Mesothelial cell of epicardium (in vitro differentiated cells): Measurements from ENCODE around the gene JAML. TPM values are rescaled to one million over a fixed set of nuclear protein-coding genes. Genes with fewer than 3 reads are reported as not detected.

Experiments used
- DNase-seq, 2 experiments: peaks; one replicate each; pipeline ENCODE4 v3.0.0; 2021; ENCODE audit warnings: low spot score in 2 of 2; ENCODE audit not compliant: unreplicated experiment in 2 of 2
- H3K27ac Mint-ChIP-seq: 2 replicates; pipeline ENCODE4 v1.8.0; 2021; ENCODE audit warnings: mixed read lengths
- H3K27me3 Mint-ChIP-seq: 2 replicates; pipeline ENCODE4 v1.8.0; 2021; ENCODE audit warnings: low read depth, mixed read lengths
- H3K36me3 Mint-ChIP-seq: 2 replicates; pipeline ENCODE4 v1.8.0; 2021; ENCODE audit warnings: mixed read lengths
- H3K4me1 Mint-ChIP-seq: 2 replicates; pipeline ENCODE4 v1.8.0; 2021; ENCODE audit warnings: mixed read lengths
- H3K4me3 Mint-ChIP-seq: 2 replicates; pipeline ENCODE4 v1.8.0; 2021; ENCODE audit warnings: mild to moderate bottlenecking, moderate library complexity, mixed read lengths
- H3K9me3 Mint-ChIP-seq: 2 replicates; pipeline ENCODE4 v1.8.0; 2021; ENCODE audit warnings: mixed read lengths
- total RNA-seq: library from RNA; stranded (reverse); gene quantifications from 3 replicates; pipeline ENCODE4 v1.2.1, GENCODE V29; 2021
- TF ChIP-seq, protein P1 (sequence below): fragments of 200-600 bp; sonication (generic); IDR thresholded peaks from one replicate; pipeline ENCODE4 v1.5.0; 2021; ENCODE audit warnings: antibody characterized with exemption; ENCODE audit not compliant: unreplicated experiment

JAML gene
- total RNA-seq, 1 donor from 2014 or later, result not detected

DNA sequence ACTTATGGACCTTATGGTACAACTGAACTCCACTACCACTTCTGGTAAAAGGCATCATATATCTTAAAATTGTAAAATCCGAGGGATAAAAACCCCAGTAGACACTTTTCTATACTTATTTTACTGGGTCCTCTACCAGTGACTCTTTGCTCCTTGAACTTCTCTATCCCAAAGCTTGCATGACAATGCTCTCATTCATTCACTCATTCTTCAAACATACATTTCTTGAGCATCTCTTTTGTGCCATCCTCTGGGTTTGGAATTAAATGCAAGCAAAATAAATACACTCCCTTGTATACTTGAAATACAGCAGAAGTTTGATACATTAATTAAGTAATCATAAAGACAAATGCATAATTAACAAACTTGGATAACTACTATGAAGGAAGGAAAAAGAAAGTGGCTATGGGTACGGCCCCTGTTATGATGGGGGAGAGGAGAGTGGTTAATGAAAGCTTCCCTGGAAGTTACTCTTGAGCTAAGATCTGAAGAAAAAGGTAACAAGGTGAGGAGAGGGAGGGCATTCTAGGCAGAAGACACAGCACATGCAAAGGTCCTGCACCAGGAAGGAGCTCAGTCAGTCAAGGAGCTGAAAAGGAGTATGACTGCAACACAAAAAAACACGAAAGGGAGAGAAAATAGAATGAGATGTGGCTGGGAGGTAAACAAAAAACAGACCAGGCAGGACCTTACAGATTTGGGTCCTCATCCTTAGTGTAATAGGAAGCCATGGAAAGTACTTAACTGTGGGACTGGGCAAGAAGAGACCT lies 19.4 kb upstream of the JAML start:
- no peaks in the 10 kb centered on the region for H3K9me3 Mint-ChIP-seq
- H3K27me3 Mint-ChIP-seq, result peaks cover 32% of the 10 kb centered on the region
- no peak for DNase-seq
- no peak overlapping the region for H3K4me3 Mint-ChIP-seq
- TF ChIP-seq, protein P1, sequence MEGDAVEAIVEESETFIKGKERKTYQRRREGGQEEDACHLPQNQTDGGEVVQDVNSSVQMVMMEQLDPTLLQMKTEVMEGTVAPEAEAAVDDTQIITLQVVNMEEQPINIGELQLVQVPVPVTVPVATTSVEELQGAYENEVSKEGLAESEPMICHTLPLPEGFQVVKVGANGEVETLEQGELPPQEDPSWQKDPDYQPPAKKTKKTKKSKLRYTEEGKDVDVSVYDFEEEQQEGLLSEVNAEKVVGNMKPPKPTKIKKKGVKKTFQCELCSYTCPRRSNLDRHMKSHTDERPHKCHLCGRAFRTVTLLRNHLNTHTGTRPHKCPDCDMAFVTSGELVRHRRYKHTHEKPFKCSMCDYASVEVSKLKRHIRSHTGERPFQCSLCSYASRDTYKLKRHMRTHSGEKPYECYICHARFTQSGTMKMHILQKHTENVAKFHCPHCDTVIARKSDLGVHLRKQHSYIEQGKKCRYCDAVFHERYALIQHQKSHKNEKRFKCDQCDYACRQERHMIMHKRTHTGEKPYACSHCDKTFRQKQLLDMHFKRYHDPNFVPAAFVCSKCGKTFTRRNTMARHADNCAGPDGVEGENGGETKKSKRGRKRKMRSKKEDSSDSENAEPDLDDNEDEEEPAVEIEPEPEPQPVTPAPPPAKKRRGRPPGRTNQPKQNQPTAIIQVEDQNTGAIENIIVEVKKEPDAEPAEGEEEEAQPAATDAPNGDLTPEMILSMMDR, result no peak
- H3K36me3 Mint-ChIP-seq, result no peaks in the 10 kb centered on the region
- peaks cover 41% of the 10 kb centered on the region for H3K4me1 Mint-ChIP-seq
- no peak overlapping the region for H3K27ac Mint-ChIP-seq

DNA sequence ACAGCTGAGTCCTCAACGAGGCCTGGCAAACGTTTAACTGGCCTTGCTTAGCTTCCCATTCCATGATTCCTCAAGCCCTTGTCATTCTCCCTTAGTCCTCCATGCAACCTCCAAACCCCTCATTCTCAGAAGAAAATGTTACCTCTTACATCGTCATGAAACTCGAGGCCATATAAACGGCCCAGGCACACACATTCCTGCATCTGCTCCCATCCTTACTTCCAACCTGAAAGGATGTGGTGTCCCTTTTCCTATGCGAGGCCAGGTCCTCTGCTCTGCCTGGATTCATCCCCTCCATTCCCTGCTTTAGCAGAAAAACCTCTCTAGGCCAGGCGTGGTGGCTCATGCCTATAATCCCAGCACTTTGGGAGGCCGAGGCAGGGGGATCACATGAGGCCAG lies 18.4 kb upstream of the JAML start:
- peaks cover 29% of the 10 kb centered on the region for H3K27me3 Mint-ChIP-seq
- no peaks in the 10 kb centered on the region for H3K36me3 Mint-ChIP-seq
- peaks cover 49% of the 10 kb centered on the region for H3K4me1 Mint-ChIP-seq
- DNase-seq, result no peak
- H3K27ac Mint-ChIP-seq, result peak overlapping the region; percentile 19
- TF ChIP-seq, protein P1, result no peak
- H3K9me3 Mint-ChIP-seq, result no peaks in the 10 kb centered on the region
- H3K4me3 Mint-ChIP-seq, result no peak overlapping the region

- no peak for DNase-seq
- Mint-ChIP-seq H3K4me1 (peaks cover 52% of the 10 kb centered on the region), H3K27ac (peak overlapping the region; percentile 87), H3K27me3 (peaks cover 20% of the 10 kb centered on the region), H3K9me3 (no peaks in the 10 kb centered on the region), H3K4me3 (peak overlapping the region; percentile 20), H3K36me3 (no peaks in the 10 kb centered on the region)
- TF ChIP-seq, protein P1, result no peak
Measured at GRCh38 chr11:118241764-118242098, 16.9 kb upstream of the JAML start.

DNA sequence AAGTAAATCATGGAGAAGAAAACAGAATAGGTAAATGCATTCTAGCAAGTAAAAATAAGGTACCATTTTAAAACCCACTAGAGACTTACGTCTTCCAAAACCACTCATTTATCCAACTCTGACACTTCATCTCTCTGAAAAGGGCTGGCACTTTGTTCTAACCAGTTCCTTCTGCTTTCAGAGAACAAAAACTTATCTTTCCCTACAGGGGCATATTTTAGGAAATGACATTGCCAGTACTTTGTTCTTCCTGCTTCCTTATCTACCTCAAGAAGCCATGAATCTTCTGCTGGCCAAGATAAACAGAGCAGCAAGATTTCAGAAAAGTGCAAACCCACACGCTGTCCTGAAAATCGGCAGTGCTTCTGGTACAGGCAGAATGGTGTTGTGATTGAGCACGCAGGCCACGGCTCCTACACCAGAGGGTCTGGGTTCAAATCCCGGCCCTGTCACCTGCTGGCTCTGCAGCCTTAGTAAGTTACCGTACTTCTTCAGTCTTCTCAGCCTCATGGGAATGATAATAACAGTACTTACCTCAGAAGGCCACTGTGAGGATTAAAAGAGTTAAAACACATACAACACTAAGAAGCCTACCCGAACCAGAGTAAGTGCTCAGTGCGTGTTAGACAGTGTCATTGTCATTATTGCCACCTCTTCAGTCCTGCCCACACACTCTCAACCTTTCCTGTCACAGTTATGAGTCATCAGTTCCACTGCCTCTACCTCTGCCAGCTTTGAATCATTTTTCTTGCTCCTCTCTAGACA lies 16.4 kb upstream of the JAML start:
- TF ChIP-seq, protein P1, result no peak
- Mint-ChIP-seq H3K9me3 (no peaks in the 10 kb centered on the region), H3K4me1 (peaks cover 58% of the 10 kb centered on the region), H3K36me3 (no peaks in the 10 kb centered on the region), H3K27me3 (peaks cover 18% of the 10 kb centered on the region), H3K27ac (peak overlapping the region; percentile 87), H3K4me3 (peak overlapping the region; percentile 1)
- peak in 1 of 2 experiments; percentile 44 for DNase-seq

DNA sequence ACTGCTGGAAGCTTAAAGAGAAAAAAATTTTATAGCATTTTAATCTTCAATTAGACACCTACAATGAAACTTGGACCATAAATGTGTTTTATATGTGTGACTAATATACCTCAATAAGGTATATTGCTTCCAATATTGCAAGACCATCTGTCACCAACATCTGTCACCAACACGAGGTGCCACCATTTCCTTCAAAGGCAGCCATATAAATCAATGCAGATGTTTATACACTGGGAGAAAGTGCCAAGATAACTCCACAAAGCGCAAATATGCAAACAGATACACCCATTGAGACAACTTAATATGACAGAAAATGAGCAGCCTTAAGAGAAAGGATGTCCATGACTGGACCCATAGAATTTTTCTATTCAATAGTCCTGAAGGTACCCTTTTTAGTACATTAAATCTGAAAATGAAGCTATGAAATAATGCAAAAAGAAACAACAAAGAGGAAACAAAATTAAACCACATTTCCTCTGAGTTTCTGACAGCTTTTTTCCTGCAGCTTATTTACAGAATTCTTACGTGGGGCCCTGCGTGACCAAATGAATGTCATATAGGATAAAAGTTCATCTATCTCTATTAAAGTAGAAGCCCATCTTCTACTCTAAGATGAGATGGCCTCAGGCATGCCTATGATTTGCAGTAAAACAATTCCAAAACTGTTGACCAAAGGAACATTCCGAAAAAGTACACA lies 14.8 kb upstream of the JAML start:
- peaks cover 10% of the 10 kb centered on the region for H3K27me3 Mint-ChIP-seq
- H3K27ac Mint-ChIP-seq, result peak overlapping the region; percentile 69
- no peak overlapping the region for H3K4me3 Mint-ChIP-seq
- DNase-seq, result no peak
- no peaks in the 10 kb centered on the region for H3K36me3 Mint-ChIP-seq
- TF ChIP-seq, protein P1, result no peak
- peaks cover 68% of the 10 kb centered on the region for H3K4me1 Mint-ChIP-seq
- H3K9me3 Mint-ChIP-seq, result no peaks in the 10 kb centered on the region
